ENCODE results near the gene ZNF853.
A peak's percentile ranks its signal among the peaks of the same experiment; 100 is the strongest.

Gene ZNF853

DNA sequence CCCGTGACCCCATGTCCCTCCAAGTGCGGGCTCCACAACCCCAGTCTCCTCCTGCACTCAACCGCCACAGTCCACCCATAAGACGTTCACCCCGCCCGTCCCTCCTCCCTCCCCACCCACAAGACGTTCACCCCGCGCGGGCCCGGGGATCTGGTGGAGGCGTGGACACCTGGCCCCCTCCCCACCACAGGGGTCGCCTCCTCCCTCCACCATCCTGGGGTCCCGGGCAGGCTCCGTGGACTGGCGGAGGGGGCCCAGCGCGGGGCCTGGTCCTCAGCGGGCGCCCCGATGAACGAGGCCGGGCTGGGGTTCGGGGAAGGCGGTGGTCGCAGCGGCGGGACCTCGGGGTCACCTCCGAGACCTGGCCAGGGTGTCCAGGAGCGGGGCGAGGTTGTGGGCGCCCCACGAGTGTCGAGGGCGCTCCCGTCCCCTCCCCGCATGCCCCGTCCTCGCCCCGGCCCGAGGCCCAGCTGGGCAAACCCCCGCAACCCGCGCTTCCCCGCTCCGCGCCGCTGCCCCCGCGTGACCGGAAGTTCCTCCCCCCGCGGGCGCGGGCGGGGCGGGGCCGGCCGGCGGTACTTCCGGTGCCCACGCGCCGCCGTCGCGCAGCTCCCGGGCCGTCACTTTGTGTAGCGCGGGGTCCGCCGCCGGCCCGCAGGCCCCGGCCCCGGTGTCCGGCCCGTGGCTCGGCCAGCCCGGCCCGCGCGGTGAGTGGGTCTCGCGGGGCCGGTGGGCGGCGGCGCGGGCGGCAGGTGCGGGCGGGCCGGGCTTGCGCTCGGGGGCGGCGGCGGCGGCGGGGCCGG lies 21.5 kb downstream of the ZNF853 start, which contains the start of gene ZNF316:
ZNF316 (plus strand) TSS at position 578 of the 803 bp plus-strand sequence. CDS start 5,092 bp downstream, outside the sequence.
- TF ChIP-seq POLR2A (IDR thresholded peaks at IDR 0.05; ENCODE audit: low read depth, low read length) = peak; percentile 86
- peak; percentile 97 for DNase-seq (ENCODE audit: insufficient read length, low spot score)
- no peak for FAIRE-seq

- DNase-seq (ENCODE audit: insufficient read length, low spot score) (peak; percentile 94), FAIRE-seq (no peak)
- TF ChIP-seq POLR2A (IDR thresholded peaks at IDR 0.05; ENCODE audit: low read depth, low read length) = no peak
Observed at GRCh38 chr7:6637544-6638229, 22.3 kb downstream of the ZNF853 start.

DNA sequence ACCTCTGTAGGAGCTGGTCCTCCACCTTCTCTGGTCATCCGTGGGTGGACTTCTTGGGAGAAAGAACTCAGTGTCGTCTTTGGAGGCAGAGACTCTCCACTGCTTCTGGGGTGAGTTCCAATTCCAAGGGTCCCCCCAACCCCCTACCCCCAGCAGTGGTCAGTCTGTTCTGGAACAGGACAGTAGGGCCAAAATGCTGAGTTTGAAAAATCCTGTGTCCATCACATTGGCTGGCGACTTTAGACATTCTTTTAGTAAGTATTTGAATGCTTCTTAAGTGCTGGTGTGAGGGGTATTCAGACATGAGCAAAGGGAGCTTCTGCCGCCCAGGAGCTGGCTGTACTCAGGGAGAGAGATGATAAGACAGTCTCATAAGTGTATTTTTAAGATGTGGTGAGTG lies 23.6 kb downstream of the ZNF853 start:
- no peak for FAIRE-seq
- TF ChIP-seq POLR2A (IDR thresholded peaks at IDR 0.05; ENCODE audit: low read depth, low read length) = no peak
- DNase-seq (ENCODE audit: insufficient read length, low spot score) = no peak

- no peak for FAIRE-seq
- DNase-seq (ENCODE audit: insufficient read length, low spot score) = no peak
- TF ChIP-seq POLR2A (IDR thresholded peaks at IDR 0.05; ENCODE audit: low read depth, low read length) = no peak
Observed at GRCh38 chr7:6639627-6640026, 24.2 kb downstream of the ZNF853 start.

GRCh38 chr7:6640246-6640721 lies 24.9 kb downstream of the ZNF853 start:
- DNase-seq (ENCODE audit: insufficient read length, low spot score) (no peak), FAIRE-seq (no peak)
- no peak for TF ChIP-seq POLR2A (IDR thresholded peaks at IDR 0.05; ENCODE audit: low read depth, low read length)

- DNase-seq (ENCODE audit: insufficient read length, low spot score) (no peak), FAIRE-seq (no peak)
- no peak for TF ChIP-seq POLR2A (IDR thresholded peaks at IDR 0.05; ENCODE audit: low read depth, low read length)
Observed at GRCh38 chr7:6641305-6642035, 26.1 kb downstream of the ZNF853 start.

DNA sequence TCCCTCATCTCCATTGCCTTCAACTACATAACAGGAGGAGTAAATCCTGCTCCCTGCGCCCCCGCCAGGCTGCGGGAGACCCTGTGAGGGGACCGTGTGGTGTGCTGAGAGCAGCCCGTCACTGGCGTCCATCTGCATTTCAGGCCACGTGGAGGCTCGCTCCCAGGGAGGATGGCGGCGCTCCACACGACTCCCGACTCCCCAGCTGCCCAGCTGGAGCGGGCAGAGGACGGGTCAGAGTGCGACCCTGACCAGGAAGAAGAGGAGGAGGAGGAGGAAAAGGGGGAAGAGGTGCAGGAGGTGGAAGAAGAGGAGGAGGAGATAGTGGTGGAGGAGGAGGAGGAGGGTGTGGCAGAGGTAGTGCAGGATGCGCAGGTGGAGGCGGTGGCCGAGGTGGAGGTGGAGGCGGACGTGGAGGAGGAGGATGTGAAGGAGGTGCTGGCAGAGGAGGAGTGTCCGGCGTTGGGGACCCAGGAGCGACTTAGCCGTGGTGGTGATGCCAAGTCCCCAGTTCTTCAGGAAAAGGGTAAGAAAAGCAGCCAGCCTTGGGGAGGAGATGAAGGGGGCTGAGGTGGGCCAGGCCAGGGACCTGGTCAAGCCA lies 26.9 kb downstream of the ZNF853 start:
- FAIRE-seq (no peak), DNase-seq (ENCODE audit: insufficient read length, low spot score) (no peak)
- no peak for TF ChIP-seq POLR2A (IDR thresholded peaks at IDR 0.05; ENCODE audit: low read depth, low read length)

DNA sequence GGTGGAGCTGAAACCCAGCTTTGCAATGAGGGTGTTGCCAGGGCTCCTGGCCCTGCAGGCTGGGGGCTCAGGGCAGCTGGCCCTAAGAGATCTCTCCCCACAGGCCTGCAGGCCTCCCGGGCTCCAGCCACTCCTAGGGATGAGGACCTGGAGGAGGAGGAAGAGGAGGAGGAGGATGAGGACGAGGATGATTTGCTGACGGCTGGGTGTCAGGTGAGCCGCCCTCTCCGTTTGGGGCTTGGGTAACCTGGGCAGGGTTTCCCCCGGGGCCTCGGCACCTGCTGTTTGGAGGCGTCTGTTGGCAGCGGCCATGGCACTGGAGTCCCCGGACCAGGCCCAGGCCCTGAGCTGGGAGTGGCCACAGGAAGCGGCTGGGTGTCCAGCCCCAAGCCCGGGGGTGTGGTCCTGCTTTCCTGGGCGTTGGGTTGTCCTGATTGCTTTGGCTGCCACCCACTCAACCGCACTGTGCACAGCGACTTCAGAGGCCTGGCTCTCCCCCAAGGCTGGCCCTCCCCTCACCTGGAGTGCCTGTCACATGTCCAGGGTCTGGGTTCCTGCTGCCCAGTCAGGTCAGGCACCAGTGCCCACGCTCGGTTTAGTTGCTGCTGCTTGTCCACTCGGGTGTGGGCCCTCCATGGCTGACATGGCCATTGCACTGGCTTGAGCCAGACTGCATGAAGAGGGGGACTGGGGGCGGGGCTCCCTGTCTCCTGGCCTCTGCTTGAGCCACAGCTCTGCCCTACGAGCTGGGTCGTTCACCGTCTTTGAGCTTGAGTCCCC lies 27.6 kb downstream of the ZNF853 start:
- no peak for DNase-seq (ENCODE audit: insufficient read length, low spot score)
- FAIRE-seq = no peak
- no peak for TF ChIP-seq POLR2A (IDR thresholded peaks at IDR 0.05; ENCODE audit: low read depth, low read length)

DNA sequence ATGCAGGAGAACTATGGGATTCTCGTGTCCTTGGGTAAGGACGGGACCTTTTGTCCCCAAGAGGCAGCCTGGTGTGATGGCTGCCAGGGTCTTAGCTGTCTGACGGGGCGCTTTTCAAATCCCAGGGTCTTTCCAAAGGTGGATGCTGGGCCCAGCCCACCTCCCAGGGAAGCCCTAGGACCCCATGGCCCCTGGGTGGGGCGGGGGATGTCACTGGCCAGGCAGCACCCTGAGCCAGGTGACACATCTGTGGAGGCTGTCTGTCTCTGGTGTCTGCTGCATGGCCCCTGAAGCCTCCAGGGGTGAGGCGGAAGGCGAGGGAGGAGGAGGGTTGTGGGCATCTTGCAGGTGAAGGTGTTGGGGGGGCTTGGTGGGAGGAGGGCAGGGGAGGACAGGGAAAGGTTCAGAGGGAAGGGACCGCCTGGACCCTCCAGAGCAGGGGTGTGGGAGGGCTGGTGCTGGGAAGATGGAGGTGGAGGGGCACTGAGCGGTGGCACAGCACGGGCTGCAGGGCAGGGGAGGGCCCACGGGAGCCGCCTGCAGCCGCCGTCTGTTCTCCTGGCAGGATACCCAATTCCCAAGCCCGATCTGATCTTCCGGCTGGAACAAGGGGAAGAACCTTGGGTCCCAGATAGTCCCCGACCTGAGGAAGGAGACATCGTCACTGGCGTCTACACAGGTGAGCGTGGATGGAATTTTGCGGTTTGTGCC lies 28.7 kb downstream of the ZNF853 start:
- DNase-seq (ENCODE audit: insufficient read length, low spot score) = no peak
- FAIRE-seq = no peak
- TF ChIP-seq POLR2A (IDR thresholded peaks at IDR 0.05; ENCODE audit: low read depth, low read length) = no peak

GRCh38 chr7:6644728-6645127 lies 29.3 kb downstream of the ZNF853 start:
- DNase-seq (ENCODE audit: insufficient read length, low spot score) = no peak
- no peak for TF ChIP-seq POLR2A (IDR thresholded peaks at IDR 0.05; ENCODE audit: low read depth, low read length)
- no peak for FAIRE-seq

DNA sequence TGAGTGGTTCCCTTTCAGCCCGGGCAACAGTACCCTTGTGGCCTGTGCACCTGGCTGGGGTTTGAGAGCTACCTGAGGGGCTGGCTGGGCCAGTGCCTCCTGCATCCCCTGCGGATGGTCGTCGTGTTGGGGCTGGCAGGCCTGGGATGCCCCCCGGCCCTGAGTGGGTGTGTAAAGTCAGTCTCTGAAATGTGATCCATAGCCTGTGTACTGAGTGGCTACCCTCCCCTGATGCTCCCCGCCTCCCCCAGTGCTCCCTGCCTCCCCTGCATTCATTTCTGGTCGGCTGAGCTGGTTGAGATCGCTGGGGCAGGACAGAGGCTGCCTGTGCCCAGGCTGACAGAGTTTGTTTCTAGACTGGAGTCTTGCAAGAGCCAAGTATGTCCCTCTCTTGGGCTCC lies 31.1 kb downstream of the ZNF853 start:
- no peak for FAIRE-seq
- TF ChIP-seq POLR2A (IDR thresholded peaks at IDR 0.05; ENCODE audit: low read depth, low read length) = no peak
- DNase-seq (ENCODE audit: insufficient read length, low spot score) = no peak

- TF ChIP-seq POLR2A (IDR thresholded peaks at IDR 0.05; ENCODE audit: low read depth, low read length) = no peak
- DNase-seq (ENCODE audit: insufficient read length, low spot score) (no peak), FAIRE-seq (no peak)
Observed at GRCh38 chr7:6647080-6647479, 31.7 kb downstream of the ZNF853 start.

All from H54 (cell line).